GM19463 (cell line): ENCODE measurements around the gene B4GALT5.

Experiments
- ATAC-seq: cut with Tn5 transposase; IDR thresholded peaks from one replicate; pipeline ENCODE4 v1.9.1; 2021; ENCODE audit warnings: mild to moderate bottlenecking, moderate library complexity; ENCODE audit not compliant: unreplicated experiment

B4GALT5 gene

DNA sequence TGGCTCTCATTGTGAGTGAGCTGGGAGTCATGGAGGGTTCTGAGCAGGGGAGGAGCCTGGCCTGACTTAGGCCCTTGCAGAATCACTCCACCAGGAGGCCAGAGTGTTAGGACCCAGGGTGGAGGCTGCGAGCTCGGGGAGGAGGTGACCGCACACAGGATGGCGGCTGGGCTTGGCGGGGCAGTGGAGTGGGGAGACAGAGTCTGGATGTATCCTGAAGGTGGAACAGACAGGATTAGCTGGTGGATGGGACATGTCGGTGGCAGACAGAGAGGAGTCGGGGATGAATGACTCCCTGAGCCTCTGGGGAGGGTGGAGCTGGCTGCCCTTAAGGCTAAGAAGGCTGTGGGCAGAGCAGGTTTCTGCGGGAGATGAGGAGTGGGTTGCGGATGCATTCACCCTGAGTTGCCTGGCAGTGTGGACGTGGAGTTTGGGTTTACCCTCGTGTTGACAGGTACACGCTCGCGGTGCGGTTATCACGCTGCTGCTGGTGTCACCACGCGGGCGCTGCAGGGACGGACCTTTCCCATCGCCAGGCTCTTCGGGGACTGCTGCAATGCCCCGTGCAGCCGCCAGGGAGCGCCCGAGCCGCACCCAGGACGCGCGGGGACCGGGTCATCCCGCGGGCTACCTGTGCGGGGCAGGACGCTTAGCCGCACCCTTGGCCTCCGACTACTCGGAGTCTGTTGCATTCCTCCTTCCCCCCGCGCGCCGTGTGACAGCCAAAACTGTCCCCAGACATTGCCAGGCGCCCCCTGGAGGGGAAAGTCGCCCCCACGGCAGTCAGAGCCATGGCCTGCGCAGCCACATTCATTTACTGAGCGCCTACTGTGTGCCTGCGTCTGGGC lies 102.8 kb downstream of the B4GALT5 start:
- no peak for ATAC-seq

DNA sequence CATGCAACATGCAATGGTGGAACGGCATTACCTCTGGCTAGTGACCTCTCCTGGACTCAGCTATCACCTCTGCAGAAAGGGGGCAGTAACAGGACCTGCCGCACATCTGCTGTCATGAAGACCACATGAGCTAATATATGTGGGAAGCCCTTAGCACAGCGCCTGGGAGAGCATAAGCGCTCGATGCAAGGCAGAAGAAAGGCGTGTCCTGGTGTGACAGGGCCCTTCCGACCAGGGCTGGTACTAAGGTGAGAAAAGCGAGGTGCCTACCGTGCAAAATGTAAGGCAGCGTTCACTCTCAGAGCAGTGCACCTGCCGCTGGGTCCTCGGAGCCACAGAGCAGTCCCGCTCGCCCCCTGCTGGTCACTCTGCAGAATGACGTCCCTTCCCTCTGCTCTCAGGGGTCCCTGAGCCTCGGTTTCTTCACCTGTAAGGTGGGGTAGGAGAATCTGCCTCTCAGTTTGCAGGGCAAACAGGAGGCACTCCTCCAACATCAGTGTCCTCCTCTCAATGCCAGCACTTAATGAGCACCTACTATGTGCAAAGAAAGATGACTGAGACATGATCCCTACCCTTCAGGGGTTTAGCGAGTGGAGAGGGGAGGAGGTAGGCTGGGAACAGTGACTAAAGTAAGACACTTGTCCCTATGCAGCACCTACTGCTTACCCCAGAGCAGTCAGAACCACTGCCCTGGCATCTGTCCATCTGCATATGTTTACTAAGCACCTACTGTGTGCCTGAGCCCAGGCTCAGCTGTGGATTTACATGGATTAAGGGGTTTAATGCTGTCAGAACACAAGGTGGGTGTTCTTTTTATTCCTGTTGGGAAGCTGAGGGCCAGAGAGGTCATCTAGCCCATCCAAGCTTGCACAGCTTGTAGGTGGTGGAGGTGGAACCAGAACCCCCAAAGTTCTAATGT lies 104.7 kb downstream of the B4GALT5 start:
- ATAC-seq: no peak

DNA sequence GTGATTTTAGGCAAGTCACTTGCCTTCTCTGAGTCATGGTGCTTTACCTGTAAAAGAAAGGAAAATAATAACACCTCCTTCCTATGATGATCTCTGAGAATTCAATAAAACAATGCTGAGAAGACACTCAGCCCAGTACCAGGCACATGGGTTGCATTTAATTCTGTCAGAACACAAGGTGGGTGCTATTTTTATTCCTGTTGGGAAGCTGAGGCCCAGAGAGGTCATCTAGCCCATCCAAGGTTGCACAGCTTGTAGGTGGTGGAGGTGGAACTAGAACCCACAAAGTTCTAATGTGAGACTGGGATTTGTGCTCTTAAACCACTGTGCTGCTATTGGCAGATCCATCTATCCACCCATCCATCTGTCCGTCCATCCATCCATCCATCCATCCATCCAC lies 106.1 kb downstream of the B4GALT5 start:
- ATAC-seq: no peak

DNA sequence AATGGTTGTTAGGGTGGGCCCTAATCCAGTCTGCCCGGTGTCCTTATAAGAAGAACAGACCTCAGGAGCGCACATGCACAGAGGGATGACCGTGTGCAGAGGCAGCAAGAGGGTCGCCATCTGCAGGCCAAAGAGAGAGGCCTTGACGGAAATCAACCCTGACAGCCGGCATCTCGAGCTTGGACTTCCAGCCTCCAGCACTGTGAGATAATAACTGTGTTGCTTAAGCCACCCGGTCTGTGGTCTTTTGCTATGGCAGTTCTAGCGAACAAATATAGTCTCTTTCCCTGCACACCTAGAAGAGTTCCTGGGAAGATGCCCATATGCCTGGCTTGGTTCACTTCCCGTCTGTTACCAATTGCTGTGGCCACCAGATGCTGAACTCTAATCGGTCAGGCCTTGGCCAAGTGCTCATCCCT lies 110.5 kb downstream of the B4GALT5 start:
- ATAC-seq: no peak

DNA sequence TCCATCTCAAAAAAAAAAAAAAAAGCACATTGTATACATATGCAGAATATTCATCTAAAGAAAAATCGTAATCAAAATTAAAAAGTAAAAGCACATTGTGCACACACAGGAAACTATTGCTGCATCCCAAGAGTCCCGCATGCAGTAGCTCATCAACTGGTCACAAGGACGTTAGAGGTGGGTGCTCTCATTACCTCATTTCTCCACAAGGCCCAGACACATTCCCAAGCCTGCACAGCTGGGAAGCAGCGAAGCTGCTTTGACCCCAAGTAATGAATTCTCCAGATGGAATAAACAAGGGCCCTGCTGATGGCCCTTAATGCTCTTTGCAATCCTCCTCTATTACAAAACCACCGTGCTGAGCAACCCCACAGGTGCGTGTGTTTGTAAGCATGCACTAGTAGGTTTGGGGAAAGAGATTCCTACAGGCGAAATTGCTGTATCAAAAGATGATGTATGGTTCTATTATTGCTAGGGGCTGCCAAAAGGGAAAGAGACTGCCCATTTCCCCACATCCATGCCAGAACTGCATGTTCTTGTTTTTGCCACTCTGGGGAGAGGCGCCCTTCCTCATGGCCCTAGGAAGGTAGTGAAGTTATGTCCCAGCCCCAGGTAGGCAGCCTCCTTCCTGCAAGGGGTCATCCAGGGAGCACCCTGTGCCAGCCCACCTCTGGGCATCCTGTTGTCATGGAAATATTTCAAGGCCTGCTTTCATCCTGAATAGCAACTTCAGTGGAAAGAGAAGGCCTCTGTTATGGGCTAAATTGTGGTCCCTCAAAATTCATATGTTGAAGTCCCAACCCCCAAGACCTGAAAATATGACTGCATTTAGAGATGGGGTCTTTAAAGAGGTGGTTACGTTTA lies 111.1 kb downstream of the B4GALT5 start:
- ATAC-seq: no peak

DNA sequence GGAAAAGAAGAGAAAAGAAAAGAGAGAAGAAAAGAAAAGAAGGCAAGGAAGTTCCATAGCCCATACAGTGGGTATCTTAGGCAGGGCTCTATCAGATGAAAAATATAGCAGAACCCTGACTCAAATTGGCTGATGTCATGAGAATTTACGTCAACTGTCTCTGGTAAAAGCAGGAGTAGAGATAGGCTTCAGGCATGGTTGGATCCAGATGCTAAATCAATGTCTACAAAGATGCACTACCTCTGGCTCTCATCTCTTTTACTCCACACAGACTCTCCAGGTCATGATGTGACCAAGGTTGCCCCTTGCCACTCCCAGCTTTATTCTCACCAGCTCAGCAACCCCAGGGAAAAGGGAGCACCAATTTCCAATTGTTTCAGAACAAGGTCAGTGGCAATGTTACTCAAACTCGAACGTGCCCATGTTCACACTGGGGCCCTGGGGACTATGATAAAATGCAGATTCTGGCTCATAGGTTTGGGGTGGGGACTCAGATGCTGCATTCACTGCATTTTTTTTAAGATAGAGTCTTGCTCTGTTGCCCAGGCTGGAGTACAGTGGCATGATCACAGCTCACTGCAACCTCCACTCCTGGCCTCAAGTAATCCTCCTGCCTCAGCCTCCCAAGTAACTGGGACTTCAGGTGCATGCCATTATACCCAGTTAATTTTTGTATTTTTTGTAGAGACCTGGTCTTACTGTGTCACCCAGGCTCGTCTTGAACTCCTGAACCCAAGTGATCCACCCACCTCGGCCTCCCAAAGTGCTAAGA lies 112.3 kb downstream of the B4GALT5 start:
- no peak for ATAC-seq

DNA sequence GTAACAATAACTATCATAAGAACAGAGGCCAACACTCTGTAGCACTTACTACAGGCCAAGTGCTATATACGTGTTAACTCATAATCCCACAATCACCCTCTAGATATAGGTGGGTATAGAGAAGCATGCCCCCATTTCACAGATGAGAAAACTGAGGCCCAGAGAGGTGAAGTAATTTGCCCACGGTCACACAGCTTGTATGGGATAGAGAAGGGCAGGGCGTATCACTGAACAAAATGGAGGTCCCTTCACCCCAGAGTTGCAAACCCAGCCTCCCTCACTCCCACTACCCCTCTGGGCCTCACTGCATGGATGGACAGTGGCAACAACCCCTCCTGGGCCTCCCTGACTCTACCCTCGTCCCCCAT lies 113.9 kb downstream of the B4GALT5 start:
- no peak for ATAC-seq

DNA sequence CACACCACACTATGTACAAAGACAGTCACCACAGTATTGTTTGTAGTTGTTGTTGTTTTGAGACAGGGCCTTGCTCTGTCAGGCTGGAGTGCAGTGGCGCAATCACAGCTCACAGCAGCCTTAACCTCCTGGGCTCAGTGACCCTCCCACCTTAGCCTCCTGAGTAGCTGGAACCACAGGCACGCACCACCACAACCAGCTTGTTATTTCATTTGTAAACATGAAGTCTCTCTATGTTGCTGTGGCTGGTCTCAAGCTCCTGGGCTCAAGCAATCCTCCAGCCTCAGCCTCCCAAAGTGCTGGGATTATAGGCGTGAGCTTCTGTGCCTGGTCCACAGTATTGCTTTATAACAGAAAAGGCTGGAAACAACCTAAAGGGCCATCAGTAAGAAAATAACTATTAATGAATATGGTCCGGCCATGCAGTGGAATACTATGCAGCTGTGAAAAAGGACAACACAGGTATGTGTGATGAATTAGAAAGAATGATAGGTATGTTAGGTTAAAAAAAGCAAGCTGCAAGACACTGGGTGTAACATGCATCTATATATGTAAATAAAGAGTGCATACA lies 115.8 kb downstream of the B4GALT5 start:
- no peak for ATAC-seq

DNA sequence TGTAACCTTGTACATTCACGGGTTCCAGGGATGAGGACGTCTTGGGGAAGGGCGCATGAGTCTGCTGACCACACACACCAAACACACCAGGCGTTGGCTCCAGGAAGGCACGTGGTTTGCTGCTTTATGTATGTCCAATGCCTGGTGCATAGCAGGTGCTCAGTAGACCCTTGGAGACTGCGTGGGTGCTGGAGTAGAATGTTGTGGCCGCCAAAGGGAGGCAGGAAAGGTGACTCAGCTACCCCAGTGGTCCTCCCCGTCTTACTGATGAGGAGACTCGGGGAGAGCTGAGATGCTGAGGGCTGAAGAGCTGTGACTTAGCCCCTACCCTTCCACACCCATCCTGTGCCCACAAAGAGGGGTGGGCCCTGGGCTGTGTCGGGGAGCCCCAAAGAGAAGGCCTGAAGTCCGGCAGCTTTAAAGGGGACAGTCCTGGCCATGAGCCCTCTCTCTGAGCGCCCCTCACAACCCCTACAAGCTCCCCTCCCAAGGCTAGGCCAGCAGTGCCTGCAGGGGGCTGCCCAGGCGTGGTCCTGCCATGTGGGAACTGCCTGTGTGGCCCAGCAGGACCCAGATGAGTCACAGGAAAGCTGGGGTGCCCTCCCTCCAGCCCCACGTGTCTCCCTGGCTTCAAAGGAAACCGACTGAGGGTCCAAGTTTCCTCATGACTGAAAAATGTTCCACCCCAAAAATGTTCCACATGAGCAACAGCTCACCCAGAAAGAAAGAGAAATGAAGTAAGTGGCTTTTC lies 117.7 kb downstream of the B4GALT5 start:
- no peak for ATAC-seq

DNA sequence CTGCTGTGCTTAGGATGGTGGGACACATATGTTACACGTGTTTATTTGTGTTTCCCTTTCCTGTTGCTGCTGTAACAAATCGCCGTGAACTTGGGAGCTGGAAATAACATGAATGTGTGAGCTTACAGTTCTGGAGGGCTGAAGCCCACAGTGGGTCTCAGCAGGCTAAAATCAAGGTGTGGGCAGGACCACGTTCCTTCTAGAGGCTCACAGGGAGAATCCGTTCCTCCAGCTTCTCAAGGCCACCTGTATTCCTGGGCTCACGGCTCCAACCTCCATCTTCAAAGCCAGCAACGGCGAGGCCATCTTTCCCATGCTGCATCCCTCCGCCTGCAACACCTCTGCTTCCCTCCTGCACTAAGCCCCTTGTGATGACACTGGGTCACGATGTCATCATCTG lies 118.3 kb downstream of the B4GALT5 start:
- ATAC-seq: no peak

DNA sequence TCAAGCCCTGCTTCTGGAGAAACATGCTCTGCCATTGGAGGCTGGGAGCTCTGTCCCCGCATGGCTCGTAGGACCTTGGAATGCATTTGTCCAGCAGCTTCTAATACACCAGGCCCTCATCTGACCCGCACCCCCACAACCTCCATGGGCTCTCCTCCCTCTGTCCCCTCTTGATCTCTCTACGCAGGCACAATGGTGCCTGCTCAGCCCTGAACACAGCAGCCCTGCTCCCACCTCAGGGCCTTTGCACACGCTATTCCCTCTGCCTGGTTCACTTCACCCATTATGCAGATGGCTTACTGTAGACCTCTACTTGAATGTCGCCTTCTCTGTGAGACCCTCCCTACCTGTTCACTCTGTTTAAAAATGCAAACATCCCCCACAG lies 118.8 kb downstream of the B4GALT5 start:
- no peak for ATAC-seq

DNA sequence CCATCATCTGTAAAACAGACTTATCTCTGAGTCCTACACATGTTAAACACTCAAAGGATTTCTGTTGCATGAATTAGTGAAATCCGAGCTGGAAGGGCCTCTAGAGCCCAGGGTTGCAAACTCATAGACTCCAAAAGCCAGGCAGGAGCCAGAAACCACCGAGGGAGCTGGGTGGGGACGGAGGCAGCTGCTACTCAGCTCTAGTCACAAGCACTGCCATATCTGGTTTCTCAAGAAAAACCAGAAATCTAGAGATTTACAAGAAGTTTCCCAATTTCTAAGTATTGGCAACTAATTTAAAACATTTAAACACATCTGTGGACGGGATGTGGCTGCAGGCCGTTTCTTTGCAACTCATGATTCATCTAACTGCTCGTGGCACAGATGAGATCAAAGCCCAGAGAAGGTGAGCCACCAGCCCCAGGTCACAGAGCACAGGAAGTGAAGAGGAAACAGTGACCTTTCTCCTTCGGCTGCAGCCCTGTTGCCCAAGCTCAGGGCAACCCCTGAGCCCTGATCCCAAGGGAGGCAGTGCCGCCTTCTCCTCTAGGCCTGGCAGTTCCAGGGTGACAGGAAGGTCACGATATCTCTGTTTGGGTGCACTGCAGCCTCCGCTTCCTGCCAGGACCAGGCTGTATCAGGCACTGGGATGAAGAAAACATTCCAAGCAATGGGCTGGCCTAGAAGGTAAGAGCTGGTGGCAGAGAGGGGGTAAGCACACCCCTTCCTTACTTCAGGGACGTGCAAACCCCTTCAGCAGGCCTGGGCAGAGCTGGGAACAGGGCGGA lies 119.3 kb downstream of the B4GALT5 start:
- no peak for ATAC-seq

DNA sequence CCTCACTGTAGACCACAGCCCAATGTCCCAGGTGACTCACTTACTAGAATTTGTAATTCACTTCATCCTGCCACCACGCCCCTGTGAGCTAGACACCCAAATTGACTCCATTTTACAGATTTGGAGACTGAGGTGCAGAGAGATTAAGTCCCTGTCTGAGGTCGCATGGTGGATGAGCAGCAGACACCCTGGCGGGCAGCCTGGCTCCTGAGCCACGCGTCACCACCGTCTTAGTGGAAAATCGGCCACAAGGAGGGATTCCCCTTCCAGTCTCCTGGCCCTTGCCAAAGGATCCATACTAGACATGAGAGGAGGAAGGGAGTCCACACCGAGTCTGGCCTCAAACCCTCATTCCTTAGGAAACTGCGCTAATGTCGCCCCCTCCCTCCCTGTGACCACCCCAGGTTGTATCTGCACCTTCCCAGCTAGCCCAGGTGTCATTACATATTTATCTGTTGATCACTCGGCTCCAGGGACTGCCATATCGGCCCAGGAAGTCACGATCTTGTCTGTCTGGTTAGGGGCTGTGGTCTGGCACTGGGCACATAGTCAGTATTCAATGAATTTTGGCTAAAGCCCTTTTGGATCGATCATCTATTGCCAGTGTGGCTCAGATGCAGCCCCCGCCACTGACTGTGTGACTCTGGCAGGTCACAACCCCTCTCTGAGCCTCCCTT lies 120.1 kb downstream of the B4GALT5 start:
- ATAC-seq: no peak

DNA sequence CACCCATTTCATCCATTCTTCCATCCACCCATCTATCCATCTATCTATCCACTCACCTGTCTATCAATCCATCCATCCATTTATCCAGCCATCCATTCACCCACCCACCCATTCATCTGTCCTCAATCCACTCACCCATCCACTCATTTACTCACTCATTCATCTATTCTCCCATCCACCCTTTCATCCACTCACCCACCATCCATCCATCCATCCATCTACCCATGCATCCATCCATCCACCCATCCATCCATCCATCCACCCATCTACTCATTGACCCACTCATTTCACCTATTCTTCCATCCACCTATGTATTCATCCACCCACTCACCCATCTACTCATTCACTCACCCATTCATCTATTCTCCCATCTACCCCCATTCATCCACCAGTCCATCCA lies 121.6 kb downstream of the B4GALT5 start:
- no peak for ATAC-seq

DNA sequence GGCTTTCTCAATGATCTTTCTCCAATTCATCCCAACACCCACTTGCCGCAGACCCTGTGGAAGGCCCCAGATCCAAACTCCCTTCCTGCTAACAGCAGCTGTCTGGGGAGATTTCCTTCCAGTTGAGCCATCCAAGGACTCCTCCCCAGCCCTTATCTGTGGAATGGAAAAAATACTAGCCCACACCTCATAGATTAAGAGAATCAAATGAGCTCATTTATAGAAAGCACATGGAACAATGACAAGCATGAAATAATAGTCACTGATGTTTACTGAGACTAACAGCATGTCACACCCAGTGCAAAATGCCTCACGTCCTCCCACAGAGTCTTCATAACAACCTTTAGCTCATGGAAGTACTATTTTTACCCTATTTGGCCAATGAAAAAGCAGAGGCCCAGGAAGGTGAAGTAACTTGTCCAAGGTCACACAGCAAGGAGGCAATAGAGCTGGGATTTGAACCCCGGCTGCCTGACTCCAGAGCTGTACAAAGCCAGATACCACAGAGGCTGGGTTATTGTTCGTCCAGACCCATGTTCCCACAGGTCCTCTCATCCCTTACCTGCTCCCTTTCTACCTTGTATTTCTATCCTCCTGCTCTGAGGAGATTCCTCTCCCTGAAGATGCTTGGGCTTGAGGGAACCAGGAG lies 122.3 kb downstream of the B4GALT5 start:
- no peak for ATAC-seq

DNA sequence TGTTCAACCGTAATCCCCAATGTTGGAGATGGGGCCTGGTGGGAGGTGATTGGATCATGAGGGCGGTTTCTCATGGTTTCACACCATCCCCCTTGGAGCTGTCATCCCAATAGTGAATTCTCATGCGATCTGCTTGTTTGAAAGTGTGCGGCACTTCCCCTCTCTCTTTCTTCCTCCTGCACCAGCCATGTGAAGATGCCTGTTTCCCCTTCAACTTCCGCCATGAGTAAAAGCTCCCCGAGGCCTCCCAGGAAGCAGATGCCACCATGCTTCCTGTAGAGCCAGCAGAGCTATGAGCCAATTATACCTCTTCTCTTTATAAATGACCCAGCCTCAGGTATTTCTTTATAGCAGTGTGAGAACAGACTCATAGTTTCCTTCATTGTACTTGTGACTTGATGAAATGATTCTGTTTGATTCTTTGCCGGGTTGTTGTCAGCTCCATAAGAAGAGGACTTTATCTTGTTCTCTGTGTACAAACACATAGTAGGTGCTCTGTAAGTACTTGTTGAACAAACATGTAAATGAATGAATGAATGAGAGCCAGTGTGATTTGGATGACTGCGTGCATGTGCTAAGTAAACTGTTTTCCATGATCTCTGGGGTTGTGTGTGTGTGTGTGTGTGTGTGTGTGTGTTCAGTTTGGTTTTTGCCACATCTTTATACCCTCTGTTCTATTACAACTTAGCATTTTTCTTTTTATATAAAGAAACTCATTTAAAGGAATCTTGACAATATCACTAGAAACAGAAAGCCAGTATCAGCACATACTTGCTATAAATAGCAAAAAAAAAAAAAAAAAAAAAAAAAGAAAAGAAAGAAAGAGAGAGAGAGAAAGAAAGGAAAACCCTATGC lies 123.3 kb downstream of the B4GALT5 start:
- ATAC-seq: no peak

DNA sequence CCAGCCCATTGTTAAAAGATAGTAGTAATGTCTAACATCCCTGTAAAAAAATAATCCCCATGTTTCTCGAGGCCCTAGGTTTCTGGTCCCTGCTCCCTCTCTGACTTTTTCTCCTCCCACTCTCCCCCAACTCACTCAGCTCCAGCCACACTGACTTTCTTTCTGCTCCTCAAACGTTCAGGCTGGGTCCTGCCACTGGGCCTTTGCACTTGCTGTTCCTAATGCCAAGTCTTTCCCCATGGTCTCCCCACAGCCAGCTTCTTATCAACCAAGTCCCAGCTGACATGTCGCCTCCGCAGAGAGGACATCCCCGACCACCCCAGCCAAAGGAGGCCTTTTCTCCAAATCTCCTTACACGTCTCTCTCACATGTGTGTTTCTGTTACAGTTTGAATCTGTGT lies 123.9 kb downstream of the B4GALT5 start:
- ATAC-seq: no peak
